GM23248 (cell line): ENCODE results near the gene MRGPRX4.

ENCODE experiments used
- EZH2 ChIP-seq: fragments of 200-600 bp; sonication (generic); IDR thresholded peaks from 2 replicates; pipeline ENCODE4 v1.6.1; 2018; ENCODE audit warnings: antibody characterized with exemption, mild to moderate bottlenecking; ENCODE audit not compliant: insufficient read depth, poor library complexity, severe bottlenecking
- EZH2phosphoT487 ChIP-seq: fragments of 200-600 bp; sonication (generic); IDR thresholded peaks from 2 replicates; pipeline ENCODE4 v1.6.1; 2018; ENCODE audit warnings: antibody characterized with exemption, moderate library complexity, mild to moderate bottlenecking, low read depth; ENCODE audit not compliant: insufficient read depth

- TF ChIP-seq EZH2 (no peak), EZH2phosphoT487 (no peak)
Measured at GRCh38 chr11:18172666-18173065, at the start of gene MRGPRX4.
